ENCODE results near the gene VWA8.

VWA8 gene

GRCh38 chr13:41681587-41681986, 279.3 kb downstream of the VWA8 start:
- H3K9ac ChIP-seq (ENCODE audit: low read depth, low read length), result no peak overlapping the region
- H3K4me1 ChIP-seq (ENCODE audit: insufficient read depth, low read length), result peaks cover 17% of the 10 kb centered on the region; the same call in 1 of the 2 replicates
- H3K27ac ChIP-seq (ENCODE audit: low read depth, low read length), result no peak overlapping the region
- no peaks in the 10 kb centered on the region for H3K9me3 ChIP-seq (ENCODE audit: insufficient read depth, low read depth, low read length)
- WGBS, result 92% methylated on average over 2 of the region's 3 CpGs
- peaks cover 17% of the 10 kb centered on the region; the same call in 1 of the 2 replicates for H3K36me3 ChIP-seq (ENCODE audit: insufficient read depth, low read length)
- H3K27me3 ChIP-seq (ENCODE audit: insufficient read depth, low read length), result no peaks in the 10 kb centered on the region
- no peak overlapping the region for H3K4me3 ChIP-seq (ENCODE audit: low read length)

DNA sequence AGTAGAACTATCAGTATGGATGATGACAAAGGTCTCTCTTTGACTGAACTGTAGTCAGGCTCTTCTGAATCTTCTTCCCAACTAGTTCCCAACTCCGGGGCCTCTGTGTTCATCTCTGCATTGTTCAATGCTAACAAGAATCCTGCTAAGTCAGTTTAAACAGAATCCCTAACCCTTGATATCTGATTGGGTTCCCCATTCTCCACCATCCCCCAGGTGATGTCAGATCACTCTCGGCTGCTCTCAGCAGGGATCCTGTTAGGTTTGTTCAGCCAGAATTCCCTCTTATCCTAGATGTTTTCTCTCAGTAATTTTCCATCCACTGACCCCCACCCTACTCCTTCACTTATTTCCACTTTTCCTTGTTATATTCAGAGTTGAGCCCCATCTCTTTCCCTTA, 280.0 kb downstream of the VWA8 start:
- peaks cover 17% of the 10 kb centered on the region; the same call in 1 of the 2 replicates for H3K36me3 ChIP-seq (ENCODE audit: insufficient read depth, low read length)
- no peak overlapping the region for H3K9ac ChIP-seq (ENCODE audit: low read depth, low read length)
- no peaks in the 10 kb centered on the region for H3K27me3 ChIP-seq (ENCODE audit: insufficient read depth, low read length)
- H3K4me1 ChIP-seq (ENCODE audit: insufficient read depth, low read length), result peaks cover 17% of the 10 kb centered on the region; the same call in 1 of the 2 replicates
- no peak overlapping the region for H3K27ac ChIP-seq (ENCODE audit: low read depth, low read length)
- H3K4me3 ChIP-seq (ENCODE audit: low read length), result no peak overlapping the region
- WGBS, result 70% methylated on average over 2 of the region's 2 CpGs
- H3K9me3 ChIP-seq (ENCODE audit: insufficient read depth, low read depth, low read length), result no peaks in the 10 kb centered on the region

DNA sequence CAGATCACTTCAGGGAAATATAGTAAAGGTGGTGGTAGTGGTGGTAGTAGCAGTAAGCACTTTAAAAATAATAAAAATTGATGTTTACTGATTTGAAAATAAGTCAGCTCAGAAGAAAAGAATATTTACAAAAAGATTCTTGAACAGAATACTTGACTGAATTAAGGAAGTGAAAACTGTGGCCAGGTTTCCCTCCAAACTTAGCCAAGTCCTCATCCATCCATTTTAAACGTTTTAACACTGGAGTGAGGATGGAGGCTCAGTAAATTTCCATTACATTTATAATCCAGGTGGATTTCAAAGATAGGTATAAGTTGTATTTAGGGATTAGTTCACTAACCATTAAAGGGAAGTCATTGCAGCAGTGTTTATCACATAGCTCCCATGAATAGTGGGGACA, 282.1 kb downstream of the VWA8 start:
- Histone ChIP-seq H3K27ac (ENCODE audit: low read depth, low read length) (no peak overlapping the region), H3K27me3 (ENCODE audit: insufficient read depth, low read length) (no peaks in the 10 kb centered on the region), H3K9me3 (ENCODE audit: insufficient read depth, low read depth, low read length) (no peaks in the 10 kb centered on the region), H3K4me3 (ENCODE audit: low read length) (no peak overlapping the region), H3K36me3 (ENCODE audit: insufficient read depth, low read length) (peaks cover 9% of the 10 kb centered on the region; the same call in 1 of the 2 replicates), H3K4me1 (ENCODE audit: insufficient read depth, low read length) (peaks cover 17% of the 10 kb centered on the region; the same call in 1 of the 2 replicates), H3K9ac (ENCODE audit: low read depth, low read length) (no peak overlapping the region)
- WGBS, result no CpG with 5 or more reads among the region's 1 CpG

- Histone ChIP-seq H3K4me3 (ENCODE audit: low read length) (no peak overlapping the region), H3K9ac (ENCODE audit: low read depth, low read length) (no peak overlapping the region), H3K27me3 (ENCODE audit: insufficient read depth, low read length) (no peaks in the 10 kb centered on the region), H3K27ac (ENCODE audit: low read depth, low read length) (no peak overlapping the region), H3K4me1 (ENCODE audit: insufficient read depth, low read length) (peaks cover 17% of the 10 kb centered on the region; the same call in 1 of the 2 replicates), H3K36me3 (ENCODE audit: insufficient read depth, low read length) (peaks cover 4% of the 10 kb centered on the region; the same call in 1 of the 2 replicates), H3K9me3 (ENCODE audit: insufficient read depth, low read depth, low read length) (no peaks in the 10 kb centered on the region)
- WGBS, result 86% methylated on average over 3 of the region's 3 CpGs
Measured at GRCh38 chr13:41678249-41678648, 282.7 kb downstream of the VWA8 start.

DNA sequence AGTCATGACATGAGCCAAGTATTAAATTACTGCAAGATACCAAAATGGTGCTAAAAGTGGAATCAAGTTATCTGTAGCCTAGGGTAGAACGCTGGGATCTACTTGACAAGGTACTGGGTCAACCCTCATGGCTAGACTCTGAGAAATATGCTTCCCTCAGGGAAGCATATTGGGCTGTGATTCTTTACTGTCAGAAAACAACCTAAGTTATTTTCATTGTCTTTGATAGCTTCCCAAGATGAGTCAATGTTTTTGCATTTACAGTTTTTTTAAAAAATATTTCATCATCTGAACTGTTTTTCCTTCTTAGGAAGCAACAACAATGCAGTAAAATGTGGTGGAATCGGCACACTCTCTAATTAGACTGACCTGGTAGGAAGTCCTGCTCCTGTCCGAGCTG, 285.6 kb downstream of the VWA8 start:
- Histone ChIP-seq H3K27me3 (ENCODE audit: insufficient read depth, low read length) (no peaks in the 10 kb centered on the region), H3K4me1 (ENCODE audit: insufficient read depth, low read length) (peaks cover 8% of the 10 kb centered on the region; the same call in 1 of the 2 replicates), H3K9me3 (ENCODE audit: insufficient read depth, low read depth, low read length) (no peaks in the 10 kb centered on the region), H3K9ac (ENCODE audit: low read depth, low read length) (no peak overlapping the region), H3K4me3 (ENCODE audit: low read length) (no peak overlapping the region), H3K27ac (ENCODE audit: low read depth, low read length) (no peak overlapping the region), H3K36me3 (ENCODE audit: insufficient read depth, low read length) (peaks cover 4% of the 10 kb centered on the region; the same call in 1 of the 2 replicates)
- 90% methylated on average over 3 of the region's 3 CpGs for WGBS

DNA sequence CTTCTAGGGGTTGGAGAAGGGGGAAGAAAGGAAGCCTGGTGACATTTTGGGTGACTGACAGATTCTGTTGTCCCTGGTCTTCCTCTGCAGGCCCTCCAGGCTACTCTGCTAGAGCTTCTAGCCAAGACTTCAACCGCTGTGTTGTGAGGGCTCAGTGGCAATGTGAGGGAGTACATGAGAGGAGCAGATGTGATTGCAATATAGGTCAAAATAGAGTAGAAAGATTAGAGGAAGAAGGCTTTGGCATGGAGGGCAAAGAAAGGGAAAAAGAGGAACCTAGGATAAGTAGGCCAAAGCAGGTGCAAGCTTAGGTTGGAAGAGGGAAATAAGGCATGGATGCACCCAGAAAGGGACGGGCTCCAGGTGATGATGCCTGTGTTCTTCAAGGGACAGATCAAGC, 286.7 kb downstream of the VWA8 start:
- WGBS, result 45% methylated on average over 2 of the region's 2 CpGs
- peaks cover 8% of the 10 kb centered on the region for H3K36me3 ChIP-seq (ENCODE audit: insufficient read depth, low read length)

DNA sequence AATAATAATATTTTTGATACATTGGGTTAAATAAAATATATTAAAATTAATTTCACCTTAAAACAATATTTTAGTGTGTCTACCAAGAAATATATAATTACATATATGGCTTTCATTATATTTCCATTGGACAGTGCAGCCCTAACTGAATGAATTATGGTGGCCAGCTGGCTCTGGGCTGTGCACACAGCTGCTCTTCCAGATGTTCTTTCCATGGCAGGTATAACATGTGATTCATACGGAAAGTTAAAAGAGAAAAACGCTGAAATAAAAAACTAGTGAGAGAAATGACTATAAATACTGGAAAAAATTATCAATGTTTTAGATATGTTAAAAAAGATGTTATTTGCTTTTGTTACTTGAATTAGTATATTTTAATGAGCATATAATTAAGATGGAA, 287.3 kb downstream of the VWA8 start:
- no peaks in the 10 kb centered on the region for H3K4me1 ChIP-seq (ENCODE audit: insufficient read depth, low read length)
- no peaks in the 10 kb centered on the region for H3K27me3 ChIP-seq (ENCODE audit: insufficient read depth, low read length)
- no peak overlapping the region for H3K4me3 ChIP-seq (ENCODE audit: low read length)
- peaks cover 8% of the 10 kb centered on the region for H3K36me3 ChIP-seq (ENCODE audit: insufficient read depth, low read length)
- H3K9me3 ChIP-seq (ENCODE audit: insufficient read depth, low read depth, low read length), result no peaks in the 10 kb centered on the region
- WGBS, result 94% methylated on average over 2 of the region's 2 CpGs
- no peak overlapping the region for H3K27ac ChIP-seq (ENCODE audit: low read depth, low read length)
- H3K9ac ChIP-seq (ENCODE audit: low read depth, low read length), result no peak overlapping the region

More for the DNA sequence above, 286.7 kb downstream of the VWA8 start:
- H3K4me3 ChIP-seq (ENCODE audit: low read length), result no peak overlapping the region
- no peaks in the 10 kb centered on the region for H3K27me3 ChIP-seq (ENCODE audit: insufficient read depth, low read length)
- H3K4me1 ChIP-seq (ENCODE audit: insufficient read depth, low read length), result peaks cover 2% of the 10 kb centered on the region; the same call in 1 of the 2 replicates
- no peaks in the 10 kb centered on the region for H3K9me3 ChIP-seq (ENCODE audit: insufficient read depth, low read depth, low read length)
- H3K9ac ChIP-seq (ENCODE audit: low read depth, low read length), result no peak overlapping the region
- H3K27ac ChIP-seq (ENCODE audit: low read depth, low read length), result no peak overlapping the region

DNA sequence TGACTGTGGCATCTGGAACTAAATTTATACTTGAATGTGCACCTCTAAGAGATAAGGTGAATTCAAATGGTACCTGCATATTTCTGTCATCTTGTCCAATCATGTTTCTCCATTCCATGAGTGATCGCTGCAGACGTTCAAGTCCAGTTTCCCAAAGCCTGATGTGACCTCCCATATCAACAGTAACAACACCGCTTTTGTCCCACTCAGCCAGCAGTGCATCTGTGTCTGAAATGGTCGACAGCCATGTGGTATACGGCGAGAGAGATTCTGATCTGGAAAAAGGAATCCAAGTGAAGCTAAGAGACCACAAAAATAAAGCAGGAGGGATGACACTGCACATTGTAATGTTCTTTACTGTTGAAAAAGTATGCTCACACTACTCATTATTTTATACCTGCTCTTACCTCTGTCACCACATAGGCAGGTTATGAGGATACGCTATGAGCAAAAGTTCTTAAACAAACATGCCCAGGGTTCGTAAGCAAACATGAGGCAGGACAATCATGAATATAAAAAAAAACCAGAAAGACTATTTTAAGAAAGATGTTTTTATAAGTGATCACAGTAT, 290.0 kb downstream of the VWA8 start:
- 92% methylated on average over 8 of the region's 8 CpGs for WGBS
- H3K27me3 ChIP-seq (ENCODE audit: insufficient read depth, low read length), result no peaks in the 10 kb centered on the region
- H3K36me3 ChIP-seq (ENCODE audit: insufficient read depth, low read length), result peaks cover 8% of the 10 kb centered on the region
- no peaks in the 10 kb centered on the region for H3K4me1 ChIP-seq (ENCODE audit: insufficient read depth, low read length)
- no peaks in the 10 kb centered on the region for H3K9me3 ChIP-seq (ENCODE audit: insufficient read depth, low read depth, low read length)
- H3K4me3 ChIP-seq (ENCODE audit: low read length), result no peak overlapping the region
- H3K27ac ChIP-seq (ENCODE audit: low read depth, low read length), result no peak overlapping the region
- no peak overlapping the region for H3K9ac ChIP-seq (ENCODE audit: low read depth, low read length)

DNA sequence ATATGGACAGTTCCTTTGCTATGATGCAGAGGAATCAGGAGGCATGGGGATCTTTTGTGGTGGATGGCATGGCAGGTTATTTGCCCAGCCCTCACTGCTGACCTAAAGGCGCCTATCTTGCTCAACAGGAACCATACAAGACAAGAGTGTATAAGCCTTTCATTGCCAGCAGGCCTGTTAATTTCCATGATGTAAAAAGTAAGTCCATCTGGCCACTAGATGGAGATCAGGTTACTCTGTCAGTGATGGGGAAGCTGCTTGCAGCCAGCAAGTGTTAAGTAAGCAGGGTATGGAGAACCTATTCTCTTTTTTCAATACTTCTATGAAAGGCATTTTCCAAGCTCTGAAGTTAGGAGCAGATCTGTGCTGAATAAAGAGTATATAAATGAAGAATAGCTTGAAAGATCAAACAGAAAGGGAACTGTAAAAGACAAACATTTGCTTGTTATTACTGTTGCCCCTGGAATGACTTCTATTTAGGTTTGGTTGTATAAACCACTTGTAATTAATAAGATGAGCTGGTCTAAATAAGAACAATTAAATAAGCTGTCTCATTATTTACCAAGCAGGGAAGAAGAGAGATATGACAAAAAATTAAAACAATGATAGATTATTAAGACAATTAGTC, 292.7 kb downstream of the VWA8 start:
- no peak overlapping the region for H3K4me3 ChIP-seq (ENCODE audit: low read length)
- no peaks in the 10 kb centered on the region for H3K4me1 ChIP-seq (ENCODE audit: insufficient read depth, low read length)
- H3K9me3 ChIP-seq (ENCODE audit: insufficient read depth, low read depth, low read length), result no peaks in the 10 kb centered on the region
- H3K27me3 ChIP-seq (ENCODE audit: insufficient read depth, low read length), result no peaks in the 10 kb centered on the region
- no peak overlapping the region for H3K27ac ChIP-seq (ENCODE audit: low read depth, low read length)
- WGBS, result 33% methylated on average over 1 of the region's 1 CpG
- no peak overlapping the region for H3K9ac ChIP-seq (ENCODE audit: low read depth, low read length)
- H3K36me3 ChIP-seq (ENCODE audit: insufficient read depth, low read length), result peaks cover 8% of the 10 kb centered on the region

DNA sequence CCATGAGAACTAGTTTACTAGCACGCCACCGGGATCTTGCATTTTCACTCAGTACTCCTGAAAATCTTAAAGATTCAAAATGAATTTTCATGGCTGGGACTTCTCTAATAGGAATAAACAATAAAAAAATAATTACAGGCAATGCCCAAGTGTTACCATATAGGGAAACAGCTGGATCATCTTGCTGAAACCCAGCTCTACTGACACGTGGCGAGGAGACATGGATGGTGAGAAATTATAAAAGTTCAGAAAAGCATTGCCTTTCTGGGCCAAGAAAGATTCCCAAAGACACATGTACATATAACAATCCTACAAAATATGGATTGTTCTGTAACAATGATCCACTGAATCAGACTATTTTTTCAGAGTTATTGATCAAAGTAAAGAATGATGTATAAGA, 294.3 kb downstream of the VWA8 start:
- no peak overlapping the region for H3K27ac ChIP-seq (ENCODE audit: low read depth, low read length)
- H3K4me1 ChIP-seq (ENCODE audit: insufficient read depth, low read length), result no peaks in the 10 kb centered on the region
- H3K4me3 ChIP-seq (ENCODE audit: low read length), result no peak overlapping the region
- 97% methylated on average over 4 of the region's 4 CpGs for WGBS
- no peak overlapping the region for H3K9ac ChIP-seq (ENCODE audit: low read depth, low read length)
- H3K9me3 ChIP-seq (ENCODE audit: insufficient read depth, low read depth, low read length), result no peaks in the 10 kb centered on the region
- no peaks in the 10 kb centered on the region for H3K27me3 ChIP-seq (ENCODE audit: insufficient read depth, low read length)
- peaks cover 8% of the 10 kb centered on the region for H3K36me3 ChIP-seq (ENCODE audit: insufficient read depth, low read length)

GRCh38 chr13:41660411-41660810, 300.5 kb downstream of the VWA8 start:
- Histone ChIP-seq H3K27me3 (ENCODE audit: insufficient read depth, low read length) (no peaks in the 10 kb centered on the region), H3K4me1 (ENCODE audit: insufficient read depth, low read length) (no peaks in the 10 kb centered on the region), H3K9me3 (ENCODE audit: insufficient read depth, low read depth, low read length) (no peaks in the 10 kb centered on the region), H3K4me3 (ENCODE audit: low read length) (no peak overlapping the region), H3K27ac (ENCODE audit: low read depth, low read length) (no peak overlapping the region), H3K9ac (ENCODE audit: low read depth, low read length) (no peak overlapping the region), H3K36me3 (ENCODE audit: insufficient read depth, low read length) (no peaks in the 10 kb centered on the region)
- 100% methylated on average over 2 of the region's 2 CpGs for WGBS
